Neuron (in vitro differentiated cells): ENCODE data around the gene ABL2.
"Not testable (repeated sequence)": the region's sequence is repeated elsewhere in the genome, so short reads cannot be mapped to it uniquely, and the experiment has no call there.

Experiments
- H2AFZ ChIP-seq: one replicate; pipeline ENCODE4 v1.6.1; 2013; ENCODE audit warnings: low read depth, mild to moderate bottlenecking, inconsistent platforms, low read length, moderate library complexity
- H3K27me3 ChIP-seq: one replicate; pipeline ENCODE4 v1.6.1; 2013; ENCODE audit warnings: low read length; ENCODE audit not compliant: insufficient read depth
- H3K36me3 ChIP-seq: one replicate; pipeline ENCODE4 v1.6.1; 2013; ENCODE audit warnings: low read length; ENCODE audit not compliant: insufficient read depth
- H3K4me1 ChIP-seq: one replicate; pipeline ENCODE4 v1.6.1; 2013; ENCODE audit warnings: low read length; ENCODE audit not compliant: insufficient read depth
- H3K4me3 ChIP-seq: 2 replicates; pipeline ENCODE4 v1.5.1; 2013; ENCODE audit warnings: mild to moderate bottlenecking, low read length, moderate library complexity
- H3K9me3 ChIP-seq: one replicate; pipeline ENCODE4 v1.6.1; 2013; ENCODE audit warnings: low read length

ABL2 gene

GRCh38 chr1:179177615-179178014 lies 51.9 kb downstream of the ABL2 start:
- no peak overlapping the region for H2AFZ ChIP-seq
- no peak overlapping the region for H3K4me3 ChIP-seq
- H3K4me1 ChIP-seq = no peaks in the 10 kb centered on the region
- no peaks in the 10 kb centered on the region for H3K36me3 ChIP-seq
- no peaks in the 10 kb centered on the region for H3K27me3 ChIP-seq
- no peaks in the 10 kb centered on the region for H3K9me3 ChIP-seq

GRCh38 chr1:179177182-179177581 lies 52.3 kb downstream of the ABL2 start:
- H3K4me1 ChIP-seq = no peaks in the 10 kb centered on the region

GRCh38 chr1:179175011-179175841 lies 54.3 kb downstream of the ABL2 start:
- Histone ChIP-seq H3K4me3 (no peak overlapping the region), H3K4me1 (no peaks in the 10 kb centered on the region), H2AFZ (no peak overlapping the region), H3K27me3 (no peaks in the 10 kb centered on the region), H3K9me3 (no peaks in the 10 kb centered on the region), H3K36me3 (no peaks in the 10 kb centered on the region)

More at GRCh38 chr1:179177182-179177581, 52.3 kb downstream of the ABL2 start:
- no peaks in the 10 kb centered on the region for H3K27me3 ChIP-seq
- no peaks in the 10 kb centered on the region for H3K9me3 ChIP-seq
- no peak overlapping the region for H3K4me3 ChIP-seq
- H2AFZ ChIP-seq = no peak overlapping the region
- no peaks in the 10 kb centered on the region for H3K36me3 ChIP-seq

GRCh38 chr1:179170468-179170770 lies 59.1 kb downstream of the ABL2 start:
- not testable (repeated sequence) for H3K9me3 ChIP-seq, H3K36me3 ChIP-seq, H3K4me3 ChIP-seq, H2AFZ ChIP-seq, H3K4me1 ChIP-seq, H3K27me3 ChIP-seq

- Histone ChIP-seq H3K9me3 (no peaks in the 10 kb centered on the region), H2AFZ (no peak overlapping the region), H3K4me3 (no peak overlapping the region), H3K4me1 (no peaks in the 10 kb centered on the region), H3K27me3 (no peaks in the 10 kb centered on the region), H3K36me3 (no peaks in the 10 kb centered on the region)
These were observed 59.6 kb downstream of the ABL2 start for GRCh38 chr1:179169616-179170467.

GRCh38 chr1:179168536-179168935 lies 60.9 kb downstream of the ABL2 start:
- H3K27me3 ChIP-seq = no peaks in the 10 kb centered on the region
- H3K9me3 ChIP-seq = no peaks in the 10 kb centered on the region
- H2AFZ ChIP-seq = no peak overlapping the region
- H3K36me3 ChIP-seq = no peaks in the 10 kb centered on the region
- peaks cover 5% of the 10 kb centered on the region for H3K4me1 ChIP-seq
- H3K4me3 ChIP-seq = no peak overlapping the region

GRCh38 chr1:179167955-179168354 lies 61.5 kb downstream of the ABL2 start:
- H3K36me3 ChIP-seq = no peaks in the 10 kb centered on the region
- H3K4me1 ChIP-seq = peaks cover 5% of the 10 kb centered on the region
- H3K4me3 ChIP-seq = no peak overlapping the region
- H3K9me3 ChIP-seq = no peaks in the 10 kb centered on the region
- no peak overlapping the region for H2AFZ ChIP-seq
- no peaks in the 10 kb centered on the region for H3K27me3 ChIP-seq

- Histone ChIP-seq H3K27me3 (no peaks in the 10 kb centered on the region), H3K4me3 (no peak overlapping the region), H3K9me3 (no peaks in the 10 kb centered on the region), H3K4me1 (peaks cover 5% of the 10 kb centered on the region), H2AFZ (no peak overlapping the region), H3K36me3 (no peaks in the 10 kb centered on the region)
These were observed 62.1 kb downstream of the ABL2 start for GRCh38 chr1:179167418-179167777.

- H3K36me3 ChIP-seq = no peaks in the 10 kb centered on the region
- H3K4me3 ChIP-seq = no peak overlapping the region
- H3K27me3 ChIP-seq = no peaks in the 10 kb centered on the region
- H3K4me1 ChIP-seq = peaks cover 5% of the 10 kb centered on the region
- no peak overlapping the region for H2AFZ ChIP-seq
- H3K9me3 ChIP-seq = peaks cover 2% of the 10 kb centered on the region
These were observed 62.6 kb downstream of the ABL2 start for GRCh38 chr1:179166663-179167417.

GRCh38 chr1:179164494-179164893 lies 65.0 kb downstream of the ABL2 start:
- Histone ChIP-seq H3K4me3 (no peak overlapping the region), H3K9me3 (peaks cover 2% of the 10 kb centered on the region), H3K4me1 (peaks cover 5% of the 10 kb centered on the region), H3K36me3 (no peaks in the 10 kb centered on the region), H3K27me3 (no peaks in the 10 kb centered on the region), H2AFZ (no peak overlapping the region)

- no peak overlapping the region for H2AFZ ChIP-seq
- no peaks in the 10 kb centered on the region for H3K36me3 ChIP-seq
- H3K4me3 ChIP-seq = no peak overlapping the region
- H3K9me3 ChIP-seq = no peaks in the 10 kb centered on the region
- H3K4me1 ChIP-seq = no peaks in the 10 kb centered on the region
- H3K27me3 ChIP-seq = no peaks in the 10 kb centered on the region
These were observed 72.8 kb downstream of the ABL2 start for GRCh38 chr1:179156708-179157107.

GRCh38 chr1:179156026-179156425 lies 73.5 kb downstream of the ABL2 start:
- Histone ChIP-seq H2AFZ (no peak overlapping the region), H3K27me3 (no peaks in the 10 kb centered on the region), H3K4me3 (no peak overlapping the region), H3K36me3 (no peaks in the 10 kb centered on the region), H3K9me3 (no peaks in the 10 kb centered on the region), H3K4me1 (no peaks in the 10 kb centered on the region)

GRCh38 chr1:179155615-179156014 lies 73.9 kb downstream of the ABL2 start:
- H2AFZ ChIP-seq = no peak overlapping the region
- no peaks in the 10 kb centered on the region for H3K4me1 ChIP-seq
- H3K4me3 ChIP-seq = no peak overlapping the region
- no peaks in the 10 kb centered on the region for H3K36me3 ChIP-seq
- no peaks in the 10 kb centered on the region for H3K27me3 ChIP-seq
- H3K9me3 ChIP-seq = no peaks in the 10 kb centered on the region
